SK-N-SH (cell line): ENCODE measurements around the gene PCSK7. TPM values are rescaled to one million over a fixed set of nuclear protein-coding genes. Genes with fewer than 3 reads are reported as not detected.

Experiments
- CTCF ChIA-PET: fragments of 300-600, 350-600 bp; formaldehyde crosslinking; extraction: SDS; loops from one replicate; lab custom pipeline; 2021; lab: Yijun Ruan, JAX
- POLR2A ChIA-PET: fragments of 350-600 bp; sonication (Branson Sonifier 250); formaldehyde crosslinking; extraction: SDS; loops from one replicate; lab custom pipeline; 2020; ENCODE audit warnings: antibody characterized with exemption, inconsistent platforms; lab: Yijun Ruan, JAX
- DNase-seq: peaks from one replicate; pipeline ENCODE4 v3.0.0; 2012
- H2AFZ ChIP-seq: fragments of 200-600 bp; sonication (generic); 2 replicates; pipeline ENCODE4 v1.8.1; 2016; ENCODE audit warnings: antibody characterized with exemption, mild to moderate bottlenecking, low read depth
- H3F3A ChIP-seq: fragments of 200-600 bp; sonication (generic); replicated peaks from 2 replicates; pipeline ENCODE3; 2016; ENCODE audit warnings: antibody characterized with exemption, mild to moderate bottlenecking; ENCODE audit not compliant: insufficient read depth
- H3K27ac ChIP-seq, 2 experiments: fragments of 200-500 bp in 1 of 2; fragments of 200-600 bp in 1 of 2; sonication (Bioruptor generic) in 1 of 2; sonication (generic), shearing (Covaris generic) in 1 of 2; 2 replicates each; pipeline versions ENCODE4 v1.5.1 to v1.6.1; 2014 to 2016; ENCODE audit warnings: low read depth in 2 of 2, inconsistent platforms in 1 of 2, low read length in 1 of 2, mild to moderate bottlenecking in 1 of 2, mixed read lengths in 1 of 2
- H3K27me3 ChIP-seq: fragments of 200-600 bp; sonication (generic), shearing (Covaris generic); 2 replicates; pipeline ENCODE4 v1.6.1; 2016; ENCODE audit warnings: mixed run types; ENCODE audit not compliant: insufficient read depth
- H3K36me3 ChIP-seq, 2 experiments: fragments of 200-500 bp in 1 of 2; fragments of 200-600 bp in 1 of 2; sonication (Bioruptor generic) in 1 of 2; sonication (generic) in 1 of 2; replicated peaks in 1 of 2; 2 replicates each; pipeline versions ENCODE3 to v1.5.1; 2014 to 2016; ENCODE audit warnings: low read length in 1 of 2, mild to moderate bottlenecking in 1 of 2; ENCODE audit not compliant: insufficient read depth in 2 of 2, control insufficient read depth in 1 of 2
- H3K4me1 ChIP-seq, 2 experiments: fragments of 200-500 bp in 1 of 2; fragments of 200-600 bp in 1 of 2; sonication (Bioruptor generic) in 1 of 2; sonication (generic), shearing (Covaris generic) in 1 of 2; 2 replicates each; pipeline versions ENCODE4 v1.5.1 to v1.6.1; 2014 to 2016; ENCODE audit warnings: low read depth in 1 of 2, low read length in 1 of 2, mixed run types in 1 of 2; ENCODE audit not compliant: insufficient read depth in 2 of 2, control insufficient read depth in 1 of 2
- H3K4me2 ChIP-seq: fragments of 200-600 bp; sonication (generic), shearing (Covaris generic); 2 replicates; pipeline ENCODE4 v1.6.1; 2017; ENCODE audit warnings: mixed run types
- H3K4me3 ChIP-seq, 2 experiments: fragments of 200-500 bp in 1 of 2; fragments of 200-600 bp in 1 of 2; sonication (Bioruptor generic) in 1 of 2; sonication (generic), shearing (Covaris generic) in 1 of 2; 2 replicates each; pipeline versions ENCODE4 v1.5.1 to v1.8.1; 2014 to 2016; ENCODE audit warnings: low read depth in 2 of 2, inconsistent platforms in 1 of 2, low read length in 1 of 2, mild to moderate bottlenecking in 1 of 2, mixed read lengths in 1 of 2, moderate library complexity in 1 of 2
- H3K79me2 ChIP-seq: fragments of 200-600 bp; sonication (generic); 2 replicates; pipeline ENCODE4 v1.8.1; 2017; ENCODE audit warnings: mild to moderate bottlenecking; ENCODE audit not compliant: insufficient read depth
- H3K9ac ChIP-seq: fragments of 200-600 bp; sonication (generic); 2 replicates; pipeline ENCODE4 v1.6.1; 2017; ENCODE audit warnings: mixed run types
- H3K9me2 ChIP-seq: fragments of 200-600 bp; sonication (generic); 2 replicates; pipeline ENCODE4 v1.6.1; 2017; ENCODE audit warnings: mixed run types
- H3K9me3 ChIP-seq: fragments of 200-600 bp; sonication (generic); 2 replicates; pipeline ENCODE4 v1.6.1; 2017; ENCODE audit warnings: mixed run types, mild to moderate bottlenecking, moderate library complexity
- H4K20me1 ChIP-seq: fragments of 200-600 bp; sonication (generic); 2 replicates; pipeline ENCODE4 v1.6.1; 2017; ENCODE audit warnings: mild to moderate bottlenecking, mixed run types; ENCODE audit not compliant: insufficient read depth
- CHD2 ChIP-seq: fragments of 150-350 bp; IDR thresholded peaks from 2 replicates; pipeline ENCODE4 v1.6.1; 2018; ENCODE audit warnings: low read length; ENCODE audit not compliant: partially characterized antibody
- ELF1 ChIP-seq: IDR thresholded peaks from 2 replicates; pipeline ENCODE4 v1.4.0; 2012
- EZH2phosphoT487 ChIP-seq: fragments of 200-600 bp; sonication (generic); IDR thresholded peaks from 2 replicates; pipeline ENCODE4 v1.6.1; 2017; ENCODE audit warnings: low read depth, mixed run types, mild to moderate bottlenecking, antibody characterized with exemption, moderate library complexity, borderline replicate concordance
- FOSL2 ChIP-seq: IDR thresholded peaks from 2 replicates; pipeline ENCODE4 v1.4.0; 2012; ENCODE audit warnings: low read depth, mild to moderate bottlenecking, moderate library complexity, borderline replicate concordance
- MEF2A ChIP-seq: IDR thresholded peaks from 2 replicates; pipeline ENCODE4 v1.4.0; 2012; ENCODE audit warnings: low read depth, borderline replicate concordance
- MXI1 ChIP-seq: IDR thresholded peaks from 2 replicates; pipeline ENCODE4 v1.6.1; 2012; ENCODE audit warnings: mild to moderate bottlenecking, low read depth, low read length, improper control_type of control experiment
- NFIC ChIP-seq: IDR thresholded peaks from 2 replicates; pipeline ENCODE4 v1.4.0; 2012; ENCODE audit warnings: borderline replicate concordance
- NRF1 ChIP-seq: IDR thresholded peaks from 2 replicates; pipeline ENCODE4 v1.6.1; 2012; ENCODE audit warnings: low read depth, mild to moderate bottlenecking, low read length
- RXRA ChIP-seq: IDR thresholded peaks from 2 replicates; pipeline ENCODE4 v1.4.0; 2012; ENCODE audit warnings: low read depth, mild to moderate bottlenecking, borderline replicate concordance
- TCF12 ChIP-seq: IDR thresholded peaks from 2 replicates; pipeline ENCODE4 v1.4.0; 2012
- WGBS: methylation state at CpG from one replicate; pipeline ENCODE4 v1.1.6; 2017; ENCODE audit warnings: low lambda C conversion rate; 5-methylcytosine and 5-hydroxymethylcytosine counted together
- polyA plus RNA-seq, 3 experiments: library from polyadenylated mRNA; depleted of rRNA; stranded (reverse); fragments of >200 nt; gene quantifications; 2 replicates each; pipeline ENCODE4 v1.2.3, GENCODE V29; 2012
- TF ChIP-seq, protein P1 (sequence below): IDR thresholded peaks from 2 replicates; pipeline ENCODE4 v1.6.1; 2012; ENCODE audit warnings: mild to moderate bottlenecking, low read depth, low read length, moderate library complexity
- TF ChIP-seq, protein P2 (sequence below): IDR thresholded peaks from 2 replicates; pipeline ENCODE4 v1.4.0; 2012; ENCODE audit warnings: low read depth
- TF ChIP-seq, protein P3 (sequence below): IDR thresholded peaks from 2 replicates; pipeline ENCODE4; 2012
- TF ChIP-seq, protein P4 (sequence below): fragments of 150-350 bp; IDR thresholded peaks from 2 replicates; pipeline ENCODE4 v1.6.1; 2017; ENCODE audit warnings: antibody characterized with exemption, low read length, low read depth, borderline replicate concordance

Gene PCSK7
- polyA plus RNA-seq, 1 of the 3 experiments (the other 2 are of a cell fraction), result 49.7 TPM

GRCh38 chr11:117230999-117231841, 653 bp downstream of the PCSK7 start:
- H3K9me3 ChIP-seq, result no peaks in the 10 kb centered on the region
- H3K9me2 ChIP-seq, result no peaks in the 10 kb centered on the region
- ChIA-PET CTCF (interaction anchor here (0.6 to 3.0 kb wide), 17 partner anchors 10 to 440 kb away, joined by 3 to 21 read pairs (median 3); partner anchors contain the start of genes APOA5, BACE1-AS, PAFAH1B2 and SIDT2), POLR2A (interaction anchor here (0.9 to 1.2 kb wide), 3 partner anchors 9 to 96 kb away, joined by 3 to 4 read pairs (median 3); partner anchors contain the start of gene CEP164)
- H3K27me3 ChIP-seq, result no peaks in the 10 kb centered on the region
- peaks cover 15% of the 10 kb centered on the region for H3F3A ChIP-seq
- H4K20me1 ChIP-seq, result peaks cover 3% of the 10 kb centered on the region; the same call in 1 of the 2 replicates
- H3K36me3 ChIP-seq, result peaks cover 7 to 40% of the 10 kb centered on the region in 2 experiments
- TF ChIP-seq, protein P1, sequence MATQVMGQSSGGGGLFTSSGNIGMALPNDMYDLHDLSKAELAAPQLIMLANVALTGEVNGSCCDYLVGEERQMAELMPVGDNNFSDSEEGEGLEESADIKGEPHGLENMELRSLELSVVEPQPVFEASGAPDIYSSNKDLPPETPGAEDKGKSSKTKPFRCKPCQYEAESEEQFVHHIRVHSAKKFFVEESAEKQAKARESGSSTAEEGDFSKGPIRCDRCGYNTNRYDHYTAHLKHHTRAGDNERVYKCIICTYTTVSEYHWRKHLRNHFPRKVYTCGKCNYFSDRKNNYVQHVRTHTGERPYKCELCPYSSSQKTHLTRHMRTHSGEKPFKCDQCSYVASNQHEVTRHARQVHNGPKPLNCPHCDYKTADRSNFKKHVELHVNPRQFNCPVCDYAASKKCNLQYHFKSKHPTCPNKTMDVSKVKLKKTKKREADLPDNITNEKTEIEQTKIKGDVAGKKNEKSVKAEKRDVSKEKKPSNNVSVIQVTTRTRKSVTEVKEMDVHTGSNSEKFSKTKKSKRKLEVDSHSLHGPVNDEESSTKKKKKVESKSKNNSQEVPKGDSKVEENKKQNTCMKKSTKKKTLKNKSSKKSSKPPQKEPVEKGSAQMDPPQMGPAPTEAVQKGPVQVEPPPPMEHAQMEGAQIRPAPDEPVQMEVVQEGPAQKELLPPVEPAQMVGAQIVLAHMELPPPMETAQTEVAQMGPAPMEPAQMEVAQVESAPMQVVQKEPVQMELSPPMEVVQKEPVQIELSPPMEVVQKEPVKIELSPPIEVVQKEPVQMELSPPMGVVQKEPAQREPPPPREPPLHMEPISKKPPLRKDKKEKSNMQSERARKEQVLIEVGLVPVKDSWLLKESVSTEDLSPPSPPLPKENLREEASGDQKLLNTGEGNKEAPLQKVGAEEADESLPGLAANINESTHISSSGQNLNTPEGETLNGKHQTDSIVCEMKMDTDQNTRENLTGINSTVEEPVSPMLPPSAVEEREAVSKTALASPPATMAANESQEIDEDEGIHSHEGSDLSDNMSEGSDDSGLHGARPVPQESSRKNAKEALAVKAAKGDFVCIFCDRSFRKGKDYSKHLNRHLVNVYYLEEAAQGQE, result no peak
- TF ChIP-seq NFIC (no peak), NRF1 (no peak), MEF2A (no peak), RXRA (no peak), MXI1 (no peak), EZH2phosphoT487 (no peak), FOSL2 (no peak), ELF1 (no peak), TCF12 (no peak), CHD2 (no peak)
- TF ChIP-seq, protein P2, sequence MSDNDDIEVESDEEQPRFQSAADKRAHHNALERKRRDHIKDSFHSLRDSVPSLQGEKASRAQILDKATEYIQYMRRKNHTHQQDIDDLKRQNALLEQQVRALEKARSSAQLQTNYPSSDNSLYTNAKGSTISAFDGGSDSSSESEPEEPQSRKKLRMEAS, result no peak
- TF ChIP-seq, protein P3, sequence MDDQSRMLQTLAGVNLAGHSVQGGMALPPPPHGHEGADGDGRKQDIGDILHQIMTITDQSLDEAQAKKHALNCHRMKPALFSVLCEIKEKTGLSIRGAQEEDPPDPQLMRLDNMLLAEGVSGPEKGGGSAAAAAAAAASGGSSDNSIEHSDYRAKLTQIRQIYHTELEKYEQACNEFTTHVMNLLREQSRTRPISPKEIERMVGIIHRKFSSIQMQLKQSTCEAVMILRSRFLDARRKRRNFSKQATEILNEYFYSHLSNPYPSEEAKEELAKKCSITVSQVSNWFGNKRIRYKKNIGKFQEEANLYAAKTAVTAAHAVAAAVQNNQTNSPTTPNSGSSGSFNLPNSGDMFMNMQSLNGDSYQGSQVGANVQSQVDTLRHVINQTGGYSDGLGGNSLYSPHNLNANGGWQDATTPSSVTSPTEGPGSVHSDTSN, result no peak
- TF ChIP-seq, protein P4, sequence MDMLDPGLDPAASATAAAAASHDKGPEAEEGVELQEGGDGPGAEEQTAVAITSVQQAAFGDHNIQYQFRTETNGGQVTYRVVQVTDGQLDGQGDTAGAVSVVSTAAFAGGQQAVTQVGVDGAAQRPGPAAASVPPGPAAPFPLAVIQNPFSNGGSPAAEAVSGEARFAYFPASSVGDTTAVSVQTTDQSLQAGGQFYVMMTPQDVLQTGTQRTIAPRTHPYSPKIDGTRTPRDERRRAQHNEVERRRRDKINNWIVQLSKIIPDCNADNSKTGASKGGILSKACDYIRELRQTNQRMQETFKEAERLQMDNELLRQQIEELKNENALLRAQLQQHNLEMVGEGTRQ, result no peak
- TF ChIP-seq, all 33 proteins: peak for 0
- Histone ChIP-seq H3K79me2 (peaks cover 63% of the 10 kb centered on the region), H2AFZ (peak overlapping the region; percentile 100; the same call in 1 of the 2 replicates), H3K4me2 (peak overlapping the region; percentile 96), H3K4me1 (peaks cover 9 to 22% of the 10 kb centered on the region in 2 experiments; a peak in 3 of 4 replicates), H3K27ac (peak overlapping the region; percentile 83 to 93; a peak in 3 of 4 replicates), H3K9ac (peak overlapping the region; percentile 87), H3K4me3 (peak overlapping the region; percentile 78 to 99)
- WGBS, result 1% methylated on average over 13 of the region's 14 CpGs
- no peak for DNase-seq
